Neuronal stem cell (in vitro differentiated cells): ENCODE data around the gene CHRNA7.

ENCODE experiments used
- DNase-seq: peaks from one replicate; pipeline ENCODE4 v3.0.0-alpha.2; 2013; ENCODE audit warnings: low spot score
- H2AFZ ChIP-seq: one replicate; pipeline ENCODE4 v1.6.1; 2013; ENCODE audit warnings: mild to moderate bottlenecking, low read length, inconsistent platforms
- H2AK5ac ChIP-seq: 2 replicates; pipeline ENCODE4 v1.6.1; 2013; ENCODE audit warnings: low read depth, mild to moderate bottlenecking, inconsistent platforms, low read length, moderate library complexity, mixed read lengths
- H2BK120ac ChIP-seq: 2 replicates; pipeline ENCODE4 v1.6.1; 2013; ENCODE audit warnings: low read depth, mild to moderate bottlenecking, inconsistent platforms, low read length, moderate library complexity, mixed read lengths
- H2BK12ac ChIP-seq: one replicate; pipeline ENCODE4 v1.6.1; 2013; ENCODE audit warnings: low read length, inconsistent platforms
- H2BK15ac ChIP-seq: 2 replicates; pipeline ENCODE4 v1.6.1; 2013; ENCODE audit warnings: mild to moderate bottlenecking, low read length, inconsistent platforms, mixed read lengths
- H2BK5ac ChIP-seq: one replicate; pipeline ENCODE4 v1.6.1; 2013; ENCODE audit warnings: inconsistent platforms, mild to moderate bottlenecking, low read length, moderate library complexity
- H3K14ac ChIP-seq: one replicate; pipeline ENCODE4 v1.6.1; 2013; ENCODE audit warnings: low read length, inconsistent platforms
- H3K18ac ChIP-seq: 2 replicates; pipeline ENCODE4 v1.6.1; 2013; ENCODE audit warnings: low read length, inconsistent platforms
- H3K23ac ChIP-seq: 2 replicates; pipeline ENCODE4 v1.6.1; 2013; ENCODE audit warnings: low read depth, mild to moderate bottlenecking, mixed read lengths, low read length, inconsistent platforms; ENCODE audit not compliant: poor library complexity
- H3K27ac ChIP-seq: replicated peaks from 3 replicates; pipeline ENCODE4 v1.5.1; 2013; ENCODE audit warnings: low read length, inconsistent platforms
- H3K27me3 ChIP-seq, 3 experiments: 2 replicates each; pipeline ENCODE4 v1.6.1; 2013; ENCODE audit warnings: low read length in 3 of 3, mild to moderate bottlenecking in 2 of 3, inconsistent platforms in 1 of 3, low read depth in 1 of 3, mixed read lengths in 1 of 3, moderate library complexity in 1 of 3; ENCODE audit not compliant: control insufficient read depth in 3 of 3, insufficient read depth in 3 of 3
- H3K36me3 ChIP-seq, 2 donors: replicated peaks in 1 of 2; 2 replicates each; pipeline ENCODE4 v1.6.1; 2013; ENCODE audit warnings: low read length in 2 of 2; ENCODE audit not compliant: control insufficient read depth in 2 of 2, insufficient read depth in 2 of 2
- H3K4ac ChIP-seq: 2 replicates; pipeline ENCODE4 v1.6.1; 2013; ENCODE audit warnings: inconsistent platforms, mild to moderate bottlenecking, low read length, moderate library complexity
- H3K4me1 ChIP-seq, 2 donors: 1 replicate in 1 of 2; 2 replicates in 1 of 2; pipeline ENCODE4 v1.6.1; 2013; ENCODE audit warnings: low read length in 2 of 2, low read depth in 1 of 2; ENCODE audit not compliant: control insufficient read depth in 2 of 2, insufficient read depth in 1 of 2
- H3K4me2 ChIP-seq: one replicate; pipeline ENCODE4 v1.6.1; 2013; ENCODE audit warnings: mild to moderate bottlenecking, low read length, inconsistent platforms; ENCODE audit not compliant: insufficient read depth, poor library complexity, severe bottlenecking
- H3K4me3 ChIP-seq, 2 donors: 2 replicates each; pipeline ENCODE4 v1.5.1; 2013; ENCODE audit warnings: low read length in 2 of 2, mild to moderate bottlenecking in 2 of 2, inconsistent platforms in 1 of 2, moderate library complexity in 1 of 2
- H3K79me1 ChIP-seq: one replicate; pipeline ENCODE4 v1.6.1; 2013; ENCODE audit warnings: low read depth, mild to moderate bottlenecking, inconsistent platforms, low read length, moderate library complexity
- H3K9ac ChIP-seq: one replicate; pipeline ENCODE4 v1.6.1; 2013; ENCODE audit warnings: mild to moderate bottlenecking, low read depth, low read length, inconsistent platforms; ENCODE audit not compliant: poor library complexity
- H3K9me3 ChIP-seq, 2 donors: replicated peaks in 1 of 2; 2 replicates each; pipeline versions ENCODE3 to v1.6.1; 2013; ENCODE audit warnings: low read length in 2 of 2, mild to moderate bottlenecking in 2 of 2, inconsistent platforms in 1 of 2, low read depth in 1 of 2, mixed read lengths in 1 of 2, moderate library complexity in 1 of 2; ENCODE audit not compliant: control insufficient read depth in 2 of 2, insufficient read depth in 1 of 2
- H4K8ac ChIP-seq: one replicate; pipeline ENCODE4 v1.6.1; 2013; ENCODE audit warnings: low read depth, mild to moderate bottlenecking, inconsistent platforms, low read length, moderate library complexity
- H4K91ac ChIP-seq: one replicate; pipeline ENCODE4 v1.6.1; 2013; ENCODE audit warnings: low read length, low read depth, mild to moderate bottlenecking, inconsistent platforms; ENCODE audit not compliant: poor library complexity
- whole genome bisulfite sequencing, 2 donors: extraction: QIAGEN DNeasy Blood & Tissue Kit; methylation state at CpG; one replicate each; pipeline ENCODE4 v1.1.7; 2013; ENCODE audit warnings: missing lambda C conversion rate in 2 of 2, mixed read lengths in 1 of 2; ENCODE audit not compliant: insufficient read length in 2 of 2, insufficient replicate concordance in 1 of 2; ENCODE audit errors: extremely low coverage in 2 of 2; 5-methylcytosine and 5-hydroxymethylcytosine counted together

CHRNA7 gene

GRCh38 chr15:32096213-32096612, 65.9 kb downstream of the CHRNA7 start:
- Histone ChIP-seq H2AFZ (no peak overlapping the region), H3K27me3 (no peaks in the 10 kb centered on the region), H2AK5ac (no peak overlapping the region), H3K36me3 (no peaks in the 10 kb centered on the region), H3K4ac (no peak overlapping the region), H2BK5ac (no peak overlapping the region), H3K4me3 (no peak overlapping the region), H3K9me3 (no peaks in the 10 kb centered on the region), H2BK120ac (no peak overlapping the region), H3K79me1 (no peaks in the 10 kb centered on the region), H3K4me2 (no peak overlapping the region), H3K4me1 (peaks cover 2 to 8% of the 10 kb centered on the region in 2 donors), H3K14ac (no peak overlapping the region), H3K23ac (no peak overlapping the region), H3K18ac (no peak overlapping the region), H4K91ac (no peak overlapping the region), H4K8ac (no peak overlapping the region), H2BK15ac (no peak overlapping the region), H2BK12ac (no peak overlapping the region), H3K9ac (no peak overlapping the region), H3K27ac (no peak overlapping the region)
- WGBS, 2 donors: no CpG with 5 or more reads among the region's 2 CpGs
- no peak for DNase-seq

- Histone ChIP-seq H2BK12ac (no peak overlapping the region), H2AFZ (peak overlapping the region; percentile 32), H3K4me2 (no peak overlapping the region), H4K91ac (no peak overlapping the region), H3K9ac (no peak overlapping the region), H3K27me3 (no peaks in the 10 kb centered on the region), H3K14ac (no peak overlapping the region), H3K9me3 (peaks cover 0 to 3% of the 10 kb centered on the region in 2 donors), H3K27ac (no peak overlapping the region), H3K4me1 (peaks cover 2 to 8% of the 10 kb centered on the region in 2 donors), H3K4me3 (no peak overlapping the region), H3K18ac (peak overlapping the region; percentile 57), H3K4ac (no peak overlapping the region), H2BK5ac (no peak overlapping the region), H2BK15ac (no peak overlapping the region), H3K23ac (no peak overlapping the region), H2AK5ac (no peak overlapping the region), H4K8ac (no peak overlapping the region), H3K36me3 (no peaks in the 10 kb centered on the region), H3K79me1 (no peaks in the 10 kb centered on the region), H2BK120ac (no peak overlapping the region)
- no CpG with 5 or more reads among the region's 13 CpGs for WGBS, 2 donors
- no peak for DNase-seq
These were observed 66.8 kb downstream of the CHRNA7 start for GRCh38 chr15:32096916-32097617.

GRCh38 chr15:32098033-32098432, 67.7 kb downstream of the CHRNA7 start:
- no peak overlapping the region for H4K91ac ChIP-seq
- no peaks in the 10 kb centered on the region for H3K36me3 ChIP-seq
- H3K14ac ChIP-seq: no peak overlapping the region
- no peak overlapping the region for H2BK5ac ChIP-seq
- no peak overlapping the region for H3K4me2 ChIP-seq
- no peaks in the 10 kb centered on the region for H3K79me1 ChIP-seq
- DNase-seq: no peak
- no peak overlapping the region for H3K23ac ChIP-seq
- no peak overlapping the region for H3K4me3 ChIP-seq
- WGBS, 2 donors: no CpG with 5 or more reads among the region's 7 CpGs
- peaks cover 2 to 8% of the 10 kb centered on the region in 2 donors for H3K4me1 ChIP-seq
- no peak overlapping the region for H3K18ac ChIP-seq
- H2AK5ac ChIP-seq: no peak overlapping the region
- no peaks in the 10 kb centered on the region for H3K27me3 ChIP-seq
- H3K9ac ChIP-seq: no peak overlapping the region
- H3K4ac ChIP-seq: no peak overlapping the region
- no peak overlapping the region for H3K27ac ChIP-seq
- H4K8ac ChIP-seq: no peak overlapping the region
- H2BK12ac ChIP-seq: no peak overlapping the region
- H2BK15ac ChIP-seq: peak overlapping the region; percentile 38
- H2BK120ac ChIP-seq: no peak overlapping the region
- H2AFZ ChIP-seq: no peak overlapping the region
- H3K9me3 ChIP-seq: peaks cover 0 to 3% of the 10 kb centered on the region in 2 donors

DNA sequence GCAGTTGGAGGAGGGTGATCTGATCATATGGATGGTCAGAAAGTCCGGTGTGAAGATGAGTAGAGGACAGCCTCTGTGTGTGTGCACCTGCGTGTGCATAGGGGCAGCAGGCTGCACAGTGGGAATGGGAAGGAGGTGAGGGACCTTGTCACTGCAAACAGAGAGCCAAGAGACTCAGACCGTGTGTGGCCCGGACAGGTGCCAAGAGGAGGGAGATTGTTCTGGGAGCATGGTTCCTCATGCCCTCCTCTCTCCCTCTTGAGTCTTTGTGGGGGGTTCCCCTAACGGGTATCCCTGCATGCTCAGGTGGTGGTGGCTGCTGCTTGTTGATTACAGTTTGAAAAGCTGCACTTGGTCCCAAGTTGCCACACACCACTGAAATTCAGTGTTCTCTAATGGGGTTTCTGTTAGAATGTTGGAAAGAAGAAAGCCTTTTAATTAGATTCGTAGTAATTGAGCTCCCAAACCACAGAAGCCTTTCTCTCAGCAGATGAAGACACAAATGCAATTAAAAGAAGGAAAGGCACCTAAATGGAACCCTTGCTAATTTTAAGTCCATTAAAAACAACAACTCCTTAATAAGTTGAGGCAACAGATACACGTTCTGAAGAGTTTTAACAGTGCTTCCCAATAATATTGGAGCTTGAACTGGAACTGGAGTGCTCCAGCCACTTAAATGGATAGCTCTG, 68.9 kb downstream of the CHRNA7 start:
- H3K4me3 ChIP-seq: no peak overlapping the region
- no peak overlapping the region for H3K4me2 ChIP-seq
- H3K36me3 ChIP-seq: no peaks in the 10 kb centered on the region
- H3K14ac ChIP-seq: no peak overlapping the region
- H2AFZ ChIP-seq: no peak overlapping the region
- no peak overlapping the region for H3K9ac ChIP-seq
- no peak overlapping the region for H4K91ac ChIP-seq
- H3K4ac ChIP-seq: no peak overlapping the region
- H3K9me3 ChIP-seq: peaks cover 0 to 3% of the 10 kb centered on the region in 2 donors
- H3K23ac ChIP-seq: no peak overlapping the region
- H3K79me1 ChIP-seq: no peaks in the 10 kb centered on the region
- WGBS, 2 donors: no CpG with 5 or more reads among the region's 7 CpGs
- no peak for DNase-seq
- no peak overlapping the region for H3K27ac ChIP-seq
- H2AK5ac ChIP-seq: no peak overlapping the region
- peaks cover 2 to 8% of the 10 kb centered on the region in 2 donors for H3K4me1 ChIP-seq
- H4K8ac ChIP-seq: no peak overlapping the region
- no peaks in the 10 kb centered on the region for H3K27me3 ChIP-seq
- no peak overlapping the region for H2BK5ac ChIP-seq
- no peak overlapping the region for H2BK120ac ChIP-seq
- H2BK12ac ChIP-seq: no peak overlapping the region
- H2BK15ac ChIP-seq: no peak overlapping the region
- no peak overlapping the region for H3K18ac ChIP-seq
